ENCODE measurements around the gene F11. TPM values are rescaled to one million over a fixed set of nuclear protein-coding genes. Genes with fewer than 3 reads are reported as not detected.

The F11 gene
- total and polyA plus RNA-seq, 2 experiments from 2014 or later, result 7.1 to 9.5 TPM

DNA sequence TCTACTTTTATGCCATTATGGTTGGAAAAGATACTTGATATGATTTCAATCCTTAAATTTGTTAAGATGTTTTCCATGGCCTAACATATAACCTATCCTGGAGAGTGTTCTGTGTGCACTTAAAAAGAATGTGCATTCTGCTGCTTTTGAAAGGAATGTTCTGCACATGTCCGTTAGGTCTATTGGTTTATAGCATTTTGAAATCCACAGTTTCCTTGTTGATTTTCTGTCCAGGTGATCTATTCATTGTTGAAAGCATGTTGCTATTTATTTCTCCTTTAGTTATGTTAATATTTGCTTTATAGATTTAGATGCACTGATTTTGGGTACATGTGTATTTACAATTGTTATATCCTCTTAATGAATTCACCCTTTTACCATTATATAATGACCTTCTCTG lies 44.4 kb upstream of the F11 start:
- no peak overlapping the region for H2AFZ ChIP-seq
- no peak for DNase-seq (ENCODE audit: low spot score)
- H3K9me2 ChIP-seq (replicated peaks; ENCODE audit: insufficient read depth), result no peaks in the 10 kb centered on the region
- no peaks in the 10 kb centered on the region for H3K27me3 ChIP-seq
- no peaks in the 10 kb centered on the region for H3K4me1 ChIP-seq (ENCODE audit: insufficient read depth)
- no peaks in the 10 kb centered on the region for H3K36me3 ChIP-seq (replicated peaks; ENCODE audit: insufficient read depth, low read depth)
- no peaks in the 10 kb centered on the region for H3K9me3 ChIP-seq (ENCODE audit: low read depth)
- WGBS (ENCODE audit: low lambda C conversion rate, missing lambda C conversion rate), result 70% methylated on average over 1 of the region's 1 CpG
- no peak overlapping the region for H3K27ac ChIP-seq
- H3K4me3 ChIP-seq, result no peak overlapping the region
- no peaks in the 10 kb centered on the region for H4K20me1 ChIP-seq (ENCODE audit: insufficient read depth, poor library complexity, severe bottlenecking)
- TF ChIP-seq, protein P1, sequence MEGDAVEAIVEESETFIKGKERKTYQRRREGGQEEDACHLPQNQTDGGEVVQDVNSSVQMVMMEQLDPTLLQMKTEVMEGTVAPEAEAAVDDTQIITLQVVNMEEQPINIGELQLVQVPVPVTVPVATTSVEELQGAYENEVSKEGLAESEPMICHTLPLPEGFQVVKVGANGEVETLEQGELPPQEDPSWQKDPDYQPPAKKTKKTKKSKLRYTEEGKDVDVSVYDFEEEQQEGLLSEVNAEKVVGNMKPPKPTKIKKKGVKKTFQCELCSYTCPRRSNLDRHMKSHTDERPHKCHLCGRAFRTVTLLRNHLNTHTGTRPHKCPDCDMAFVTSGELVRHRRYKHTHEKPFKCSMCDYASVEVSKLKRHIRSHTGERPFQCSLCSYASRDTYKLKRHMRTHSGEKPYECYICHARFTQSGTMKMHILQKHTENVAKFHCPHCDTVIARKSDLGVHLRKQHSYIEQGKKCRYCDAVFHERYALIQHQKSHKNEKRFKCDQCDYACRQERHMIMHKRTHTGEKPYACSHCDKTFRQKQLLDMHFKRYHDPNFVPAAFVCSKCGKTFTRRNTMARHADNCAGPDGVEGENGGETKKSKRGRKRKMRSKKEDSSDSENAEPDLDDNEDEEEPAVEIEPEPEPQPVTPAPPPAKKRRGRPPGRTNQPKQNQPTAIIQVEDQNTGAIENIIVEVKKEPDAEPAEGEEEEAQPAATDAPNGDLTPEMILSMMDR (IDR thresholded peaks at IDR 0.05; ENCODE audit: poor library complexity), result no peak
- TF ChIP-seq EZH2 (IDR thresholded peaks at IDR 0.05; ENCODE audit: borderline replicate concordance) (no peak), EZH2phosphoT487 (IDR thresholded peaks at IDR 0.05; ENCODE audit: low read depth, severe bottlenecking, unreplicated experiment) (no peak)
- H3K79me2 ChIP-seq, result no peaks in the 10 kb centered on the region
- H3K4me2 ChIP-seq, result no peak overlapping the region

DNA sequence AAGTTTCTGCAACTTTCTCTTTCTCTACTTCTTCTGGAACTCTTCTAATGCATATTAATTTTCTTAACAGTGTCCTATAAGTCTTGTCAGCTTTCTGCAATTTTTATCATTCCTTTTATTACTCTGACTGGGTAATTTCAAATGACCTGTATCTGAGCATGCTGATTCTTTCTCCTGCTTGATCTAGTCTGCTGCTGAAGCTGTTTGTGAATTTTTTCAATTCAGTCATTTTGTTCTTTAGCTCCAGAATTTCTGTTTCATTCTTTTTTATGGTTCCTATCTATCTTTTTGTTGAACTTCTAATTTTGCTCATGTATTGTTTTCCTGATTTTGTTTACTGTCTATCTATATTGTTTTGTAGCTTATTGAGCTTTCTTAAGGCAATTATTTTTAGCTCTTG lies 40.1 kb upstream of the F11 start:
- DNase-seq (ENCODE audit: low spot score), result no peak
- H3K27ac ChIP-seq, result no peak overlapping the region
- TF ChIP-seq EZH2phosphoT487 (IDR thresholded peaks at IDR 0.05; ENCODE audit: low read depth, severe bottlenecking, unreplicated experiment) (no peak), EZH2 (IDR thresholded peaks at IDR 0.05; ENCODE audit: borderline replicate concordance) (no peak)
- TF ChIP-seq, protein P1 (IDR thresholded peaks at IDR 0.05; ENCODE audit: poor library complexity), result no peak

DNA sequence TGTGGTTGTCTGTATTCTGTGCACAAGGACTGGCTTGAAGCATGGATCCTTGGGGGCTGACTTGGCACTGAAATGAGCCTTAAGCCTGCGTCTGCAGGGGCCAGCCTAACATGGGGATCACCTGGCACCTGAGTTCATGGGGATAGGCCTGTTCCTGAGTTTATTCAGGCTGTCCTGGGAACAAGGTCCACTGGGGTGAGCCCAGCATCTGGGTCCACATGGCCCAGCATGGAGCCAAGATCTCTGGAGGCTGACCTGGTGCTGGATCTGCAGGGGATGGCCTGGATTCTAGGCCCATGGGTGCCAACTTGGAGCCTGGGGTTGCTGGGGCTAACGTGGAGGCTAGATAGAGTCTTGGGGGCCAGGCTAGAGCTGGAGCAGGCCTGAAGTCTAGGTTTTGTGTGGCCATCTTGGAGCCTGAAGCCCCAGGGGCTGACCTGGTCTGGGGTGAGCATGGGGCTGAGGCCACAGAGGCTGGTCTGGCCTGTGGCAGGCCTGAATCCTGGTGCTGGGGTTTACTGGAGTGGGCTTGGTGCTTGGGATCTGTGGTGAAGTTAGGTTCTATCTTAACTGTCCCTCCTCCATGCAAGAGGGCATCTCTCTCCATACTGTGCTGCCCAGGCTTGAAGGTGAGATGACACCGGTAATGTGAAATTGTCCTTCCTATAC lies 39.3 kb upstream of the F11 start:
- no peak overlapping the region for H2AFZ ChIP-seq
- no peak overlapping the region for H3K4me2 ChIP-seq
- H3K27ac ChIP-seq, result no peak overlapping the region
- no peak overlapping the region for H3K4me3 ChIP-seq
- no peaks in the 10 kb centered on the region for H3K27me3 ChIP-seq
- H4K20me1 ChIP-seq (ENCODE audit: insufficient read depth, poor library complexity, severe bottlenecking), result no peaks in the 10 kb centered on the region
- no peaks in the 10 kb centered on the region for H3K36me3 ChIP-seq (replicated peaks; ENCODE audit: insufficient read depth, low read depth)
- TF ChIP-seq, protein P1 (IDR thresholded peaks at IDR 0.05; ENCODE audit: poor library complexity), result no peak
- TF ChIP-seq EZH2 (IDR thresholded peaks at IDR 0.05; ENCODE audit: borderline replicate concordance) (no peak), EZH2phosphoT487 (IDR thresholded peaks at IDR 0.05; ENCODE audit: low read depth, severe bottlenecking, unreplicated experiment) (no peak)
- H3K9me3 ChIP-seq (ENCODE audit: low read depth), result no peaks in the 10 kb centered on the region
- no peaks in the 10 kb centered on the region for H3K4me1 ChIP-seq (ENCODE audit: insufficient read depth)
- no peaks in the 10 kb centered on the region for H3K79me2 ChIP-seq
- DNase-seq (ENCODE audit: low spot score), result no peak
- no peaks in the 10 kb centered on the region for H3K9me2 ChIP-seq (replicated peaks; ENCODE audit: insufficient read depth)
- 85% methylated on average over 3 of the region's 3 CpGs for WGBS (ENCODE audit: low lambda C conversion rate, missing lambda C conversion rate)

More for the DNA sequence above, 40.1 kb upstream of the F11 start:
- no peaks in the 10 kb centered on the region for H3K9me2 ChIP-seq (replicated peaks; ENCODE audit: insufficient read depth)
- H3K4me3 ChIP-seq, result no peak overlapping the region
- H3K4me2 ChIP-seq, result no peak overlapping the region
- no peaks in the 10 kb centered on the region for H3K27me3 ChIP-seq
- H3K36me3 ChIP-seq (replicated peaks; ENCODE audit: insufficient read depth, low read depth), result no peaks in the 10 kb centered on the region
- no peaks in the 10 kb centered on the region for H4K20me1 ChIP-seq (ENCODE audit: insufficient read depth, poor library complexity, severe bottlenecking)
- H3K9me3 ChIP-seq (ENCODE audit: low read depth), result no peaks in the 10 kb centered on the region
- H2AFZ ChIP-seq, result no peak overlapping the region
- no peaks in the 10 kb centered on the region for H3K4me1 ChIP-seq (ENCODE audit: insufficient read depth)
- no peaks in the 10 kb centered on the region for H3K79me2 ChIP-seq
